ENCODE measurements around the gene C1QTNF6.

Gene C1QTNF6

DNA sequence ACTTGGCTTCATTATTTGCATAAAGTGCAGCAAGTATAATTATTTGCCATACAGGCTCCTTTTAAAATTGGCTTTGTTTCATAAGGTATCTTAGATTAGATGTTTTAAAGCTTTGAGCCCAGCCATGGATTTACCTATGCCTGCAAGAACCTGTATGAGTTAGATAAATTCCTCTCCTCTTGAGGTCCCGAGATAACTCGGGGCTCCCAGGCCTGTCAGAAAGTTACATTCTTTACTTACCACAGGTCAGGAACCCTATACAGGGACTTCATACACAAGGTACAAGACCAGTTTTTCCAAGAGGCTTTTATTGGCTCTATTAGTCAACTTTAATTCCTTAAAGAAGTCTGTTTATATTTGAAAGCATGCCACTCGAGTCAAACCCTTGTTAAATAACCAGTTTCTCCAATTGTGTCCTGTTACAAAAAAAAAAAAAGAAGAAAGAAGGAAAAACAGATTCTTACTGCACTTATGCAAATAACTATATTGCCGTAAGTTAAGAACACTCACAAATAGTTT, 2.3 kb upstream of the C1QTNF6 start:
- no peak for DNase-seq (ENCODE audit: low spot score)

DNA sequence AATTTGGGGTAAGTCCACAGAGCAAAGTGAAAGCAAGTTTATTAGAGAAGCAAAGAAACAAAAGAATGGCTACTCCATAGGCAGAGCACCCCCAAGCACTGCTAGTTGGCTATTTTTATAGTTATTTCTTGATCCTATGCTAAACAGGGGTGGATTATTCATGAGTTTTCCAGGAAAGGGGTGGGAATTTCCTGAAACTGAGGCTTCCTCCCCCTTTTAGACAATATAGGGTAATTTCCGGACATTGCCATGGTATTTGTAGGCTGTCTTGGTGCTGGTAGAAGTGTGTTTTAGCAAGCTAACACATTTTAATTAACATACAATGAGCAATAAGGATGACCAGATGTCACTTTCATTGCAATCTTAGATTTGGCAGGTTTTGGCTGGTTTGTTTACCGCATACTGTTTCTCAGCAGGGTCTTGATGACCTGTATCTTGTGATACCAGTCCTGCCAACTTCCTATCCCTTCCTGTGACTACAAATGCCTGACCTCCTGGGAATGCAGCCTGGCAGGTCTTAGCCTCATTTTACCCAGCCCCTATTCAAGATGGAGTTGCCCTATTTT, 937 bp upstream of the C1QTNF6 start:
- no peak for DNase-seq (ENCODE audit: low spot score)

DNA sequence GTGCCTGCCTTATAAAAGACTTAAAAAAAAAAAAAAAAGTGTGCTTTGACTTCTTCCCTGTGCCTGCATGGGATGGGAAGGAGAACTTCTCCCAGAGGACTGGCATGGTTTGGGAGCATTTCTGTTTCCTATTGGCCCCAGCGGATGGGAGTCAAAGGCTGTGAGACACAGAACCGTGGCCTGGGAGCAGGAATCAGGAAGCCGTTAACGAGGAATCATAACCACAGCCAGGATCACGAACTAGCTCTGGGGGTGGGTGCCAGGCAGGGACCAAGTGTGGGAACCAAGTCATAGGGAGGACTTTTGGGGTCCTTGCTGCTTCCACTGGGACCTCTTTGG, 526 bp downstream of the C1QTNF6 start:
- DNase-seq (ENCODE audit: low spot score), result no peak

DNA sequence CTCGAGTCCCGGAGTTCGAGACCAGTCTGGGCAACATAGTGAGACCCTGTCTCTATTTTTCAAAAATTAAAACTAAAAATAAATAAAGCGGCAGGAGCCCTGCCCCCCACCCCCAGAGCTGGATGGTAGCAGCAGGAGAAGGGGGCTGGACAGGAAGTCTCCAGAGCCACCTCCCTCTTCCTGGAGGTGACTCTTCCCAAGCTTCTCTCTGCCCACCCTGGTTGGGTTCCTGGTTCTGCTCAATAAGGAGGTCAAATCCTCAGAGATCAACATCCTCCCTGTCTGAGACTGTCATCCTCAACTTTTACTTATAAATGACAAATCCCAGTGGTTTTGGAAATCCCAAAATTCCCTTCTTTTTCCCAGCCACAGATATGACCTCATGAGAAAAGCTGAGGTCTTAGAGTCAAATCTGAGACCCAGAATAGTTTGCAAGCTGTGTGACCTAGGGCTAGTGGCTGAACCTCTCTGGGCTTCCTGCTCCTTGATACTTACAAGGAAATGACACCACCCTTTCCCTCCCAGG, 987 bp downstream of the C1QTNF6 start:
- no peak for DNase-seq (ENCODE audit: low spot score)

DNA sequence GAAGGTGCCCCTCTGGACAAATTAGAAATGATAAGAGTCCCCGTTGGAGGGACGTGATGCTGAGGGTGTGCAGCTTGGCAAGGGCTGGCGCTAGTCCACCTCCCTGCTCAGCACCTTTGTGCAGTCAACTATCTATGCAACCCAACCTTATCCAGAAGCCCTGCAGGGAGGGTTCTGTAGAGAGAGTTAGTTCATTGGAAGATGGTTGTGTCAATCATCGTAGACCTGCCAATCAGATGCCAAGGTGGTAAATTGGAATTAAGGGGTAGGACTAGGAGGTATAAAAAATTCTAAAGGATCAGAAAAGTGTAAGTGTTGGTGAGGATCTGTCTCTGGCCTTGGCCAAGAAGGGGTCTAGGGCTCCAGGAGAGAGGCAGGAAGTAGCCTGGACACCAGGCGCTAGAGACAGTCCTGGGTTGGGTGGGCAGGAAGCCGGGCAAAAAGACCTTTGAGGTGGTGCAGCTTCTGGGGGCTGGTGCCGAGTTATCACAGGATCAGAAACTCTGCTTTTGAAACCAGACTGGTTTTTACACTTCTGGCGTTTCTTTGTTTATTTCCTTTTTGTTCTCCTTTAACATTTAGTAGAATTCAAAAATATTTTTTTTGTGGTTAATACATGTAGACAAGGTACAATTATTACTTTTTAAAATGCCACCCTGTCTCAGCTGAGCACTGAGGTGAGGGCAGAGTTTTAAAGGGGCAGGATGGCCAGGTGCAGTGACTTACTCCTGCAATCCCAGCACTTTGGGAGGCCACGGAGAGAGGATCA, 1.6 kb downstream of the C1QTNF6 start:
- DNase-seq (ENCODE audit: low spot score), result peak; percentile 83

DNA sequence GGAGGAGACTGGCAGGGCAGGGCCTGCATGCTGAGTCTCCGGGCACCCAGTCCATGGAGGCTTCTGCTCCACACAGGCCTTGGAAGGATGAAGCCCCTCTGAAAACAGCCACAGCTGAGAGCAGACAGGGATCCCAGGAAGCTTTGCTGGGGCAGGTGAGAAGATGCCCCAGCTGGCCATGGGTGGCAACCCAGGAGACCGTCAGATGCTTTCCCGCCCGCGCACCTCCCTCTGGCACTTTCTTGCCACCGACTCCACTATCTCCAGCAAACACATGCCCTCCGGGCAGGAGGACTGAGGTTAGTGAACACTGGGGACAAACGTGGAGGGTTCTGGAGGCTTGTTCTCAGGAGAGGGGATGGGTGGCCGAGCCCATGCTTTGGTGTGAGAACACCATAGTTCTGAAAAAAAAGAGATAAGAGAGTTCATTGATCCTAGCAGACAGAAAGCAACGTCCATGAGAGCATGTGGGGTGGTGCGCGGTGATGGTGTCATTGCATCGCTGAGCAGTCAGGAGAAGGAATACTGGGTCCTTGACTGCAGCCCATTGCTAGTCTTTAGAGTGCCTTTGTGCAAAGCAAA, 2.3 kb downstream of the C1QTNF6 start:
- DNase-seq (ENCODE audit: low spot score), result no peak

DNA sequence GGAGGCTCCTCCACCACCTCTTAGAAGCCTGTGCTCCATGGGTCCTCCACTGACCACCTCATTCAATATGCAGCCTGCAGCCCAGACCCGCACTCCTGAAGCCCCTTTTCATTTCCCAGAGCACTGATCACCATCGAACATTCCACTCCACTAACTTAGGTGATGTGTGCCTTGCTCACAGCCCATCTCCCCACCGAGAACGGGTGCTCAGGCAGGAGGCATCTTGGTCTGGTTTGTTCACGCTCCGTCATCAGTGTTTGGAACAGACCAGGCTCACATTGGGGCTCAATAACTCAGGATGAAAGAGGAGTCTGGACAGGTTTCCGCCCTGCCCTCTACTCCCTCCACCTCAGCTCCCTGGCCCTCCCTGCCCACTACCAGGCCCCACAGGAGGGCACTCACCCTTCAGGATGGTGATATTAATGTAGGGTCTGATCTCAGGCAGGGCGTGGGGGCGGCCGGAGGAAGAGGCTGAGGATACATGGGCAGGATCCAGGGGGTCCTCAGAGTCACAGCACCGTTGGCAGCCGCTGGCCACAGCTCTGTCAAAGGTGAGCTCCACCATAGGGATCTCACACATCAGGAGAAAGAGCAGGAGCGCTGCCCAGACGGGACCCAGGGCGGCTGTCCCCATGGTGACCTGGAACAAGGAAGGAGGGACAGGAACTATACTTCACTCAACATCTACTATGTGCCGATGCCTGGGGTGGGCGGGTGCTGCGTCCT, 3.1 kb downstream of the C1QTNF6 start:
- no peak for DNase-seq (ENCODE audit: low spot score)

DNA sequence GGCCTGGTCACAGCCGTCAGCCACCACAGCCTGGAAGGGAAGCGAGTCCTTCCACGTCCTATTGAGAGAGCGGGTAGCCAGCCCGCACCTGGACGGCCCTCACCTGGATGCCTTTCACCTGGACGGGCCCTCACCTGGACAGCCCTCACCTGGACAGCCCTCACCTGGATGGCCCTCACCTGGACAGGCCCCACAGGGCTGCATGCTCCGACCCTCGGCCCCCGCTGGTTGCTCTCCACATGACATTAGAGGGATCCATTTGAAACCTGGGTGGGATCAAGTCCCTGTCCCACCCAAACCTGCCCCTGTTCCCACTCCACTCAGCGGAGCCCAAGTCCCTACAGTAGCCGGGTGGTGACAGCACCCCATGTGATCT, 3.7 kb downstream of the C1QTNF6 start:
- no peak for DNase-seq (ENCODE audit: low spot score)

DNA sequence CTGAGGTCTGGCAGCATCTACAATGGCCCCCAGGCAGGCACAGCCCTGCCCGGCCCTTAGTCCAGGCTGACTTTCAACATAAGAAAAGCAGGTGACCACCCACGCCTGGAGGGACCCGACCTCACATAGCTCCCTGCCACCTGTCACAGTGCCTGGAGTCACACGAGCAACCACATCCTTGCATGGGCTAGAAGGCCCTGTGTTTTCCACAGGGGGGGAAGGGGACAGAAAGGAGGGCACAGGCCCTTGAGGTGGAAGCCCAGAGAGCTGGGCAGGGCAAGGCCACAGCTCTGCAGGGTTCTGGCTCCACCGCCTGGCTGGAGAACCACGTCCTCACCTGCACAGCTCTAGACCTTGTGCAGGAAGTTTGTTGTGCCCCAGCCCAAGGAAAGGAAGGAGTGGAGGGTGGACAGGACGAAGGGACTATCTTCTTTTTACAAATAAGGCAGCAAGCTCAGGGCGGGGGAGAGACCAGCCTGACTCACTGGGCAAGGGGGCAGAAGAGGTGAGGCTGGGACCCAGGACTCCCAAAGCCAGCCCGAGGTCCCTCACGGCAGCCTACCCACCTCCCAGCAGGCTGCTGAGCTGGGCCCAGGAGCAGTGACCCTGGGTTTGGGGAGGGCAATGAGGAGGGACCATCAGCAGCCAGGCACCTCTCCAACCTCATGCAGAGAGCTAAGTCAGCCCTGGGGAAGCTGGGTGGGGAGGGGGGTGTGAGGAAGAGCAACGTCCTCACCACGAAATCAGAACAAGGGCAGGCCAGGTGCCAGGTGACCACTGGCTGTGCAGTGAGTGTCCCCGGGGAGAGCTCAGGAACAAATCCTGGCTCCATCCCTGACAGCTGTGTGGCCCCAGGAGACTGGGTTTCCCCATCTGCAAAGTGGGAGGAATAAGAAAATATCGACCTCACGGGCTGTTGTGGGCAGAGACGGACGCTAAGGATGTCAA, 4.3 kb downstream of the C1QTNF6 start:
- DNase-seq (ENCODE audit: low spot score), result no peak

DNA sequence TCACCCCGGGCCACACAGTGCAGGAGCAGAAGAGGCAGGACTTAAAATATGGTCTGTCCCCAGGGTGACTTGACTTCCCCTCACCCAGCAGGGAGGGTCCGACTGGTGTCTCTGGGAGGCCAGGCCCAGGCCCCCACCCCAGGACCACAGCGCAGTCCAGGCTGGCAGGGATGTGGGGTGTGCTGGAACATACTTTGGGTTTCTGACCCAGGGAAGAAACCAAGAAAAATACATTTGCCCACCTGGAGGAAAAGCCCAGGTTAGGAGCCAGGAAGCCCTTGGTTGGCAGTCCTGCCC, 5.2 kb downstream of the C1QTNF6 start:
- DNase-seq (ENCODE audit: low spot score), result no peak

DNA sequence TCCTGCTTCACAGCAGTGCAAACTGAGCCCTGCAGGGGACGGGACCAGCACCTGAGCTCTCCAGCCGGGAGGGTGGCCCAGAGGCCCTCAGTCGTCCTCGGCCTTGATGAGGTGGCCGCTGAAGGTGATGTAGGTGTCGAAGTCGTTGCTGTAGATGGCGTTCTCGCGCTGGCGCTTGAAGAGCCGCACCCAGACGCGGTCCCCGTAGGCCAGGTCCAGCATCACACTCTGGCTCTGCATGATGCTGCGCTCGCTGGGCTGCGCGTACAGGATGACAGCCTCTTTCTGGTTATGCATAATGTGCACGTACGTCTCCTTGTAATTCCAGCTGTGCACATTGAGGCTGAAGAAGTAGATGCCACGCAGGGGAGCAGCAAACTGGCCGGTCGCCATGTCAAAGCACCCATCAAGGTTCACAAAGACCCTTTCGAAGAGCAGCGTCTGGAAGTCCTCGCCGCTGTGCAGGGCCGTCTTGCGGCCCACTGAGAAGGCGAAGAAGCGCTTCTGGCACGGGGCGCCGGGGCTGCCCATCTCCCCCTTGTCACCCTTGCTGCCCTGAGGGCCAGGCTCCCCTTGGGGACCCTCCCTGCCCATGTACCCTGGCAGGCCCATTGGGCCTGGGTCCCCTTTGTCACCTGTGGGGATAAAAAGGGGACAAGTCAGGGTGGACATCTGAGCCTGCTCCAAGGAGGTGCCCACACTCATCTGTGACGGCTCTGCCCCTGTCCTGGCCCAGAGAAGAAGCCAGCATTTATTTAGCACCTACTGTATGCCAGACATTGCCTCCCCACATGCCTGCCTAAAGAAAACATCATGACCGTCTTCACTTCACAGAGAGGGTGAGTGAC, 5.7 kb downstream of the C1QTNF6 start:
- no peak for DNase-seq (ENCODE audit: low spot score)

DNA sequence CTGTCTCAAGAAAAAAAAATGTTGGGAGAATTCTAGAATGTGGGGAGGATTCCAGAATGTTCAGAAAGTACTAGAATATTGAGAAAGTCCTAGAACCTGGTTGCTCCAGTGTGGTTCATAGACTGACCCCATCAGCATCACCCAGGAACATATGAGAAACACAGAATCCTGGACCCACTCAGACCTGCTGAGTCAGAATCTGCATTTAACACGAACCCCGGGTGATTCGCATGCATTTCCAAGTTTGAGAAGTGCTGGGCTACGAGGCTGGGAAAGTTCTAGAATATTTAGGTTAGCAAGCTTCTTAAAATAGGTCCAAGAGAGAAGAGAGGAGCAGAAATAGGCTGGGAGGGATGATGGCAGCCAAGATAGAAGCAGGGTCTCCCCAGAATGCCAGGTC, 6.4 kb downstream of the C1QTNF6 start:
- DNase-seq (ENCODE audit: low spot score), result no peak

DNA sequence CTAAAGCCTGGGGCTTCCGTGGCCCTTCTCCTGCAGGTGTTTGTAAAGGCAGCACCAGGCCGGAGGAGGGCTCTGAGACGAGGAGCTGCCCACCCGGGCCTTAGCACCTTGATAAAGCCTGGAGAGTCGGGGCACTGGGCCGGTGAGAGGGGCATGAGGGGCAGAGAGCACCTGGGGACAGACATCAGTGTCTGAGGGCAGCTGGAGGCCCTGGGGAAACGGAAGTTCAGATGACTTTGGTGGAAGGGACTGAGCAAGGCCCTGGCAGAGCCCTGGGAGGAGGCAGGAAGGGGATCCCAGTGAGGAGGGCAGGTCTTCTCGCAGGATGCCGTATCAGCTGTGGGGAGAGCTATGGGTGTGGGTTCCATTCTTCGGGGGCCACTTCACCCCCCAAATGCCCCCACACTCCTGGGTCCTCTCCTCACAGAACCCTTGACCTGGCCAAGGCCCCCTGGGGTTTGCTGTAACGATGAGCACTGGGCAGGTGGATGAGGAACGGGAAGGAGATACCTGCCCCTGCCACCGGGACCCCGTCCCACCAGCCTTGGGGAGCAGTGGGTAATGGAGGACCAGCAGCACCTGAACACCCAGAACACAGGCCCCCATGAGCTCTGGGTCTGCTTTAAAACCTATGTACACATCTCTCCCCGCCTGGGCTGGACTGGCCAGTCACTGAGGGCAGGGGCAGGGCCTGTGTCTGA, 7.4 kb downstream of the C1QTNF6 start:
- no peak for DNase-seq (ENCODE audit: low spot score)

DNA sequence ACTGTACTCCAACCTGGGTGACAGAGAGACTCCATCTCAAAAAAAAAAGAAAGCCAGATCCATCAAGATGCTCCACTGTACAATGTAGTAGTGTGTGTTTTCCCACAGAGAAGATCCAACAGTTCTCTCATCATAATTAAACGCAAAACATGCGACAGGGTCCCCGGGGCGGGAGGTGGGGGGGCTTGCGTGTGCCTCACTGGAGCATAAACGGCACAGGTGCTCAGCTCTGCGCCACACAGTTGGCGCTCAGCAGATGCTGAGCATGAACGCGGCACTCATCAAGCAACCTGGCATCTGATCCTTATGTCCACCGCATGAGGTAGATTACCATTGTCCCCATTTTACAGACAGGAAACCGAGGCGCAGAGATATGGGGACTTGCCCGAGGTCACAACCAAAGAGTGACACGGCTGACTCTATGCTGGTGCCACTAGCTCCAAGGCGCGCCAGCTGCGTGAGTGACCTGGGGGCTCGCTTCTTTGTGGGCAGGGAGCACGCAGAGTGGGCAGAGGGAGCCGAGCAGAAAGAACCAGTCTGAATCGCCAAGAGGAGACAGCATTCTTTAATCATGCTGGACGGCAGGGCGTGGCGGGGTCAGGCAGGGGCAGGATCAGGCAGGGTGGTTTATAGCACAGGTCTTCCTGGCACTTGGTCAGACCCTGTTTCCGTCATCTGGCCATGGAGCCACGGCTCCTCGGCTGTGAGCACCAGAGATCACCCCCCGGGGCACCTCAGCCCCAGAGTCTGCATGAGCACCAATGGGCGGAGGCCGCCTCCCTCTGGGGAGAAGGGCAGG, 8.2 kb downstream of the C1QTNF6 start:
- no peak for DNase-seq (ENCODE audit: low spot score)

DNA sequence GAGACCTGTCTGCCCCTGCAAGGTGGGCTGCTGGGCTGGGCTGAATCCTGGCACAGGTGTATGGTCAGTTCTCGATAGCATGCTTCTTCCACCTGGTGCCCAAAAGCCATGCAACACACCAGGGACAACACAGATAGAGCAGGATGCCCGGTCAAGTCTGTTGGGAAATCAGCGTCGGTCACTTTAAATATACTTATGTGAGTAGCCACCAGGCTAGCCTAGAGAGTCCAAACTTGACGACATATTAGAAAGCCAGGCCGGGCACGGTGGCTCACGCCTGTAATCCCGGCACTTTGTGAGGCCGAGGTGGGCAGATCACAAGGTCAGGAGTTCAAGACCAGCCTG, 8.9 kb downstream of the C1QTNF6 start:
- DNase-seq (ENCODE audit: low spot score), result no peak

DNA sequence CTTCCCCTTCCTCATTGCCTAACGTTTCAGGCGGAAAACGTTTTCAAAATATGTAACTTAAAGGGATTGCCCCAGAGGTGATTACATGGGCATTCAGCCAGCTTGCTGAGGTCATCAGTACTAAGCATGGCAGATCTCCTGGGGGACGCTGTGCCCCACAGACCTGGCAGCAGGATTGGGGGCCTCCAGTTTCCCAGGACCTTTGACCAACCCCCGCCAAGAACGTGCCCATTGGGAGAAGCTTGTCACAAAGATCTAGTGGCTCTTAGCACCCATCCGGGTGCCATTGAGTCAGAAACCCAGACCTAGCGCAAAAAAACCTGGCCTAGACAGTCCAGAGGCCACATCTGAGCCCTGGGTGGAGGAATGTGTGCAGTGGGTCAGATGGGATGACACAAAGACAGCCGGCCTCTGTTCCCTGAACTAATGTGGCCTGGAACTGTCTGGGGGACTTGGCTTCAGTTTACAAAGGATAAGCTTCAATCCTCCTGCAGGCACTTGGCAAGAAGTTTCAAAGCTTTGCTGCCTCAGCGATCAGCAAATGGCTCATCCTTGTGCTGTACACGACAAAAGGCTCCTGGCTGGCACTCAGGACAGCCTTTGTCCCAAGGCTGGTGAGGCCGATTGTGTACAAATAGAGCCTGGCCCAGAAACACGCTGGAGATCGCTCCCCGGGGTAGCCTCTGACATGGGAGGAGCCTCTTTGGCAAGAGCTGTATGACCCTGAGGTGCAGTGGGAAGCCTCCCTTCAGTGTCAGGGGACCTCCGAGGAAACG, 9.5 kb downstream of the C1QTNF6 start:
- no peak for DNase-seq (ENCODE audit: low spot score)

DNA sequence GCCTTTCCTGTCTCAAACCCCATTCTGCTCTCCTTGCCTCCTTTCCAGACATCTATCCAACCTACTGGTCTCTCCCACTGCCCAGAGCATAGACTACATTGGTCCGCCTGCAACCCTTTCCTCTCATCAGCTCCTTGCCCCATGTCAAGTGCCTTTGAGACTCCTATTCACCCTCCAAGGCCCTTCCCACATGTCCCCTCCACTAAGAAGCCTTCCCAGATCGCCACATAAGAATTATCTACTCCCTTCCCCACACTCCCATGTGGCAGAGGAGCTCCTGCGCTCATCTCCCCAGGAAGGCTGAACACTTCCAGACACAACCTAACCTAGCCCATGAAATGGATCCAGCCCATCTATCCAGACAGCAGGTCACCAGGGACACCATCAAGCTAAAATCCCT, 10.3 kb downstream of the C1QTNF6 start:
- no peak for DNase-seq (ENCODE audit: low spot score)

DNA sequence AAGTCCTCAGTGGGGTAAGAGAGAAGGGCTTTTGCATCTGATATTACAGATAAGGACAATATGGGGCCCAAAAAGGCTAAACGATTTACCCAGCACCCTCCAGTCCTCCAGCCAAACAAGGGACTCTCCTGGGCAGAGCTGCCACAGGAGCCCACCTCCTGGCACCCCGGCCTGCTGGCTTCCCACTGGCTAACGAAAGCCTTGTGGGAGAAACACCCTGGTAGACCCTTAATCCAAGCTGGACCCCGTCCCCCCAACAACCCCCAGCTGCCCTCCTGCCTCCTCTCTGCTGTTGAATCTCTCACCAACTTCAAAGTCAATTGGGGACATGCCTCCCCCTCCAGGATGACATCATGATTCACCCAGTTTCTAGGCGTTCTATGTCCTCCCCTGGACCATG, 10.8 kb downstream of the C1QTNF6 start:
- DNase-seq (ENCODE audit: low spot score), result no peak

All from COLO829 (cell line).